D721Med (cell line): ENCODE measurements around the gene CKM.

Source experiments
- DNase-seq: peaks from one replicate; pipeline ENCODE4 v3.0.0; 2011; ENCODE audit warnings: low spot score; ENCODE audit not compliant: insufficient read length
- FAIRE-seq: peaks from 2 replicates; lab custom pipeline; 2011; peaks lifted over from hg19 to GRCh38; lab: Jason Lieb, UNC
- CTCF ChIP-seq: IDR thresholded peaks from 2 replicates; pipeline ENCODE4 v1.5.1; 2012; ENCODE audit warnings: mild to moderate bottlenecking, control low read depth; ENCODE audit not compliant: insufficient read depth; ENCODE audit errors: missing control alignments

The CKM gene

GRCh38 chr19:45302416-45302815 is 20.3 kb downstream of the CKM start:
- TF ChIP-seq CTCF: no peak
- FAIRE-seq (no peak), DNase-seq (no peak)

GRCh38 chr19:45299719-45300118 is 23.0 kb downstream of the CKM start:
- DNase-seq (no peak), FAIRE-seq (no peak)
- no peak for TF ChIP-seq CTCF

GRCh38 chr19:45298264-45298663 is 24.4 kb downstream of the CKM start:
- no peak for FAIRE-seq
- no peak for TF ChIP-seq CTCF
- no peak for DNase-seq

- no peak for DNase-seq
These were observed 25.0 kb downstream of the CKM start for GRCh38 chr19:45297674-45298073.

GRCh38 chr19:45296355-45296754 is 26.3 kb downstream of the CKM start:
- FAIRE-seq: no peak
- TF ChIP-seq CTCF: no peak
- DNase-seq: no peak

More at GRCh38 chr19:45297674-45298073, 25.0 kb downstream of the CKM start:
- TF ChIP-seq CTCF: no peak
- FAIRE-seq: no peak

- no peak for DNase-seq
- FAIRE-seq: no peak
- TF ChIP-seq CTCF: no peak
These were observed 26.8 kb downstream of the CKM start for GRCh38 chr19:45295873-45296272.

- DNase-seq: no peak
- no peak for TF ChIP-seq CTCF
These were observed 28.2 kb downstream of the CKM start for GRCh38 chr19:45294291-45295029.

More at GRCh38 chr19:45294291-45295029, 28.2 kb downstream of the CKM start:
- no peak for FAIRE-seq
